ENCODE data around the gene PPP1R2.
"Not testable (repeated sequence)": the region's sequence is repeated elsewhere in the genome, so short reads cannot be mapped to it uniquely, and the experiment has no call there.

PPP1R2 gene

DNA sequence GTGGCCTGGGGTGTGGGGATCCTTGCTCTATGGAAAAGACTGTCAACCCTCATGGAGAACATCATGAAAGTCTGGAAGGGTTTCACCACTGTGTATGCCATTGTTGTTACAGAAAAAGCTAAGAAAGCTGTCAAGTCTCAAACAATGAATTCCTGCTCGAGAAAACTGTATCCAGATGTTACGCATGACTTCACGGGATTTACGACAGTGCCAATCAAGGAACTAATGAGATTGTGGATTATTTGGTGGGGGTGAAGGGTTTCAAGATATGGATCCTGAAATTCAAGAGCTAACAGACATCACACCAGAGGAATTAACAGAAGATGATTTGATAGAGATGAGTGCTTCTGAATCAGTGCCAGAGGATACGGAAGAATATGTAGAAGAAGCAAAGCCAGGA, 7.8 kb downstream of the PPP1R2 start:
- no peak for DNase-seq (ENCODE audit: low read depth)

DNA sequence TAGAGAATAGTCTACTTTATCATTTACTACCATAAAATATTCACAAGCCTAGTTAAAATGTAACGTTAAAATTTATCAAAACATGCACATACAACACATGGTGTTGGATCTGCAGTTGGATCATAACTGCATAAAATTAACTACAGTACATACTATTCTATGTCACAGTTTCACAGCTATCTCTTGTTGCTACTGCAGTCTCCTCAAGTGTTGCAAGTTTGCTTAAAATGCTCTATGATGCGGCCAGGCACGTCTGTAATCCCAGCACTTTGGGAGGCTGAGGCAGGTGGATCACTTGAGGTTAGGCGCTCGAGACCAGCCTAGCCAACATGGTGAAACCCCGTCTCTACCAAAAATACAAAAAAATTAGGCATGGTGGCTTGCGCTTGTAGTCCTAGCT, 10.3 kb downstream of the PPP1R2 start:
- no peak for DNase-seq (ENCODE audit: low read depth)

GRCh38 chr3:195532345-195532744, 10.8 kb downstream of the PPP1R2 start:
- DNase-seq (ENCODE audit: low read depth), result no peak

- no peak for DNase-seq (ENCODE audit: low read depth)
These were observed 11.4 kb downstream of the PPP1R2 start for GRCh38 chr3:195531683-195532082.

- DNase-seq (ENCODE audit: low read depth), result no peak
These were observed 16.6 kb downstream of the PPP1R2 start for GRCh38 chr3:195526492-195526891.

- no peak for DNase-seq (ENCODE audit: low read depth)
These were observed 18.8 kb downstream of the PPP1R2 start for GRCh38 chr3:195524171-195524896.

- no peak for DNase-seq (ENCODE audit: low read depth)
These were observed 20.7 kb downstream of the PPP1R2 start for GRCh38 chr3:195522254-195523023.

GRCh38 chr3:195517030-195517429, 26.1 kb downstream of the PPP1R2 start:
- no peak for DNase-seq (ENCODE audit: low read depth)

DNA sequence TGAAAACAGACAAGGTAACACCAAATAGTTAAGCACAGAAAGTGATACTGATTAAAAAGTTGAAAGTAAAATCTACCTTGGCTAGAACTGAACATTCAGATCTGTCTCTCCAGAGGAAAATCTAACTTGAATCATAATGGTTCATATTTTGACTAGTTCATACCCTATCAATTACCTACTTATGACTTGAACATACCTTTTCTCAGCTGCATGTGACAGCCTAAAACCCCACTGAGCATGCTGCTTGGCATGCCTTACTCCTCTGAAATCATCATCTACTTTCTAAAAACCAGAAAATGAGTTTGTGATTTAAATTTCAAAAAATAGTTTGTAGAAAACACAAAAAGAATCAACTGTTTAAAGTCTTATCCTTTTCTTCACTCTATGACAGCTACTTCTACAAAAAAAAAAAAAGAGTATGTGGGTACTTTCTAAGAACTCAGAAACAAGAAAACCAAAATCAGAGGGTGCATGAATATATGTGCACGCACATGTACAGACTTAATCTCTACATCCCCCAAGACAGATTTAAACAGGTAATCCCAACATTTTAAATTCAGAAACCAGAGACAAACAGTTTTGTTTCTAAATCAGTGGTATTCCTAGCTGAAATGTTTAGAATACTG, 28.4 kb downstream of the PPP1R2 start:
- DNase-seq (ENCODE audit: low read depth), result not testable (repeated sequence)

- DNase-seq (ENCODE audit: low read depth), result no peak
These were observed 30.3 kb downstream of the PPP1R2 start for GRCh38 chr3:195512798-195513345.

DNA sequence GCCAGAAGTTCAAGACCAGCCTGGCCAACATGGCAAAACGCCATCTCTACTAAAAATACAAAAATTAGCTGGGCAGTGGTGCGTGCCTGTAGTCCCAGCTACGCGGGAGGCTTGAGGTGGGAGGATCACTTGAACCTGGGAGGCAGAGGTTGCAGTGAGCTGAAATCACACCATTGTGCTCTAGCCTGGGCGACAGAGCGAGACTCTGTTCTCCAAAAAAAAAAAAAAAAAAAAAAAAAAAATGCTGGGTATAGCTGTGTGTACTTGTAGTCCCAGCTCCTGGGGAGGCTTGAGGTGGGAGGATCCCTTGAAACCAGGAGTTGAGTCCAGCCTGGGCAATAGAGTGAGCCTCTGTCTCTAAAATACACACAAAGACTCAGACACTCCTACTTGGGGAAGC, 32.0 kb downstream of the PPP1R2 start:
- no peak for DNase-seq (ENCODE audit: low read depth)

DNA sequence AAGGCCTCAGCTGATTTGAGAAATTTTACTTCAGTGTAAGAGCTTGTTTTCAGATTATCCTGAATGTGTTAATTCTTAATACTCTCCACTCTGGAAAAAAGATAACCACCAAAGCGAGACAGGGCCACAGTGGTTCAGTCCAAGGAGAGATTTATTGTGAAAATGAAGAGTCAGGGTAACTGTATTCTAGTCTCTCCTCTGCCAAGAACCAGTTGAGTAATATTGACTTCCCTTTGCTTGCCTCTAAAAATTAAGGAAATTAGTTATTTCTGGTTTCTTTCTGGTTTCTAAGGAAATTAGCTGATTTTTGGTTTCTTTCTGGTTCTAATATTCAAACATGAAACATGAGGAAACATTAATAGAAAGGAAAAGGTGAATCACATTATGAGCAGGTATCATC, 34.9 kb downstream of the PPP1R2 start:
- no peak for DNase-seq (ENCODE audit: low read depth)

- no peak for DNase-seq (ENCODE audit: low read depth)
These were observed 67.5 kb downstream of the PPP1R2 start for GRCh38 chr3:195475614-195476013.

GRCh38 chr3:195475116-195475515, 68.0 kb downstream of the PPP1R2 start:
- DNase-seq (ENCODE audit: low read depth), result not testable (repeated sequence)

GRCh38 chr3:195468841-195469240, 74.3 kb downstream of the PPP1R2 start:
- DNase-seq (ENCODE audit: low read depth), result no peak

GRCh38 chr3:195468391-195468776, 74.7 kb downstream of the PPP1R2 start:
- DNase-seq (ENCODE audit: low read depth), result no peak

DNA sequence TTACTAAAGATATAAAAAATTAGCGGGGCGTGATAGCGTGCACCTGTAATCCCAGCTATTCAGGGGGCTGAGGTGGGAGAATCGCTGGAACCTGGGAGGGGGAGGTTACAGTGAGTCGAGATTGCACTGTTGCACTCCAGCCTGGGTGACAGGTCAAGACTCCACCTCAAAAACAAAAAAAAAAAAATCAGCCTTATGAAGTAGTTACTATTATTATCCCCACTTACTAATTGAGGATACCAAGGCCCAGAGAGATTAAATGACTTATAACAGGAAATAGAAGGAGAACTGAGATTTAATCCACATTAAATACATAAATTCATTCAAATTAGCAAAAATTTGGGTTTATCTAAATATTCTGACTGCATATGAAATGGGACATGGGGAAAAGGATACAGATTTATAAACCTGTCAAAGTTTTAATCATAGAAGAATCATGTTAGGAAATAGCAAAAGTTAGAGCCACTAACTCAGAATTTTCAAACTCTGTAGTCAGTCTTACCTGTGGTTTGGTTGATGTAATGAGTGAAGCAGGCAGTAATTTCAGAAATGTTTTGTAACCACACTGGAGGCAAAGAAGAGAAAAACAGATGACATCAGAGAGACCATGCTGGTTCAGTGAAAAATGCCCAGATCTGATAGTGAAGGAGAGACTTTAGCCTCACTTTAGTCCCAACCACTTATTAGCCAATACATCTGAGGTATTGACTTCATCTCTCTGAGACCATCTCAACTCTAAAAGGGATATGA, 75.3 kb downstream of the PPP1R2 start:
- peak; percentile 18 for DNase-seq (ENCODE audit: low read depth)

- no peak for DNase-seq (ENCODE audit: low read depth)
These were observed 76.9 kb downstream of the PPP1R2 start for GRCh38 chr3:195466251-195466650.

Measured in HS-5 (cell line).